ENCODE data around the gene SLC29A2. TPM values are rescaled to one million over a fixed set of nuclear protein-coding genes. Genes with fewer than 3 reads are reported as not detected.
"Not testable (repeated sequence)": the region's sequence is repeated elsewhere in the genome, so short reads cannot be mapped to it uniquely, and the experiment has no call there.

SLC29A2 gene
- total RNA-seq, 1 donor: 0.36 TPM

DNA sequence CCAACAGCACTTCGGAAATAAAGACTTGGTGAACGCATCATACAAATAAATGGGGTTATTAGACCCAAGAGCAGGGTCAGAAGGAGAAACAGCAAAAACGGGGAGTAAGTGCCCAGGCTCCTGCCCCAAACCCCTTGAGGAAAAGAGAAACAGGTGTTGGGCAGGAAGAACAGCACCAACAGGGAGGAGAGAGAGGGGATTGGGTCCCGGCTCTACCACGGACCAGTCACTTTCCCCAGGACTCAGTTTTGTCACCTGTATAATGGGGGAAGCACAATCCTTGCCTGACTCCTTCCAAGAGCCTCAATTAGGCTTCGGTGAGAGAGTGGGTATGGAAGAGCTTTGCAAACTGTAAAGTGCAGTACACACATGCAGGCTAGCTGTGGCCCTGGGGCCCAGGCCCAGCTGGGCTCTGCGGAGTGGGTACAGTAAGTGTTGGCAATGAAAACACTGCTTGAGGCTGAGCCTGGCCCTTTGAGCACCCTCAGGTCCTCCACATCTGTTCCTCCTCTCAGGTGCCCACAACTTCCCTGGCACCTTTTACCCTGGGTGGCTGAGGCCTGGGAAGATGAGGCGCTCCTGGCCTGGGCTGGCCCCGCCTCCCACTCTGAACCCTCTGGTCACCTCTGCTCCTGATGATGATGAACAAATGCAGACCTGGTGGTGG lies 8.9 kb downstream of the SLC29A2 start:
- TF ChIP-seq, protein P1, sequence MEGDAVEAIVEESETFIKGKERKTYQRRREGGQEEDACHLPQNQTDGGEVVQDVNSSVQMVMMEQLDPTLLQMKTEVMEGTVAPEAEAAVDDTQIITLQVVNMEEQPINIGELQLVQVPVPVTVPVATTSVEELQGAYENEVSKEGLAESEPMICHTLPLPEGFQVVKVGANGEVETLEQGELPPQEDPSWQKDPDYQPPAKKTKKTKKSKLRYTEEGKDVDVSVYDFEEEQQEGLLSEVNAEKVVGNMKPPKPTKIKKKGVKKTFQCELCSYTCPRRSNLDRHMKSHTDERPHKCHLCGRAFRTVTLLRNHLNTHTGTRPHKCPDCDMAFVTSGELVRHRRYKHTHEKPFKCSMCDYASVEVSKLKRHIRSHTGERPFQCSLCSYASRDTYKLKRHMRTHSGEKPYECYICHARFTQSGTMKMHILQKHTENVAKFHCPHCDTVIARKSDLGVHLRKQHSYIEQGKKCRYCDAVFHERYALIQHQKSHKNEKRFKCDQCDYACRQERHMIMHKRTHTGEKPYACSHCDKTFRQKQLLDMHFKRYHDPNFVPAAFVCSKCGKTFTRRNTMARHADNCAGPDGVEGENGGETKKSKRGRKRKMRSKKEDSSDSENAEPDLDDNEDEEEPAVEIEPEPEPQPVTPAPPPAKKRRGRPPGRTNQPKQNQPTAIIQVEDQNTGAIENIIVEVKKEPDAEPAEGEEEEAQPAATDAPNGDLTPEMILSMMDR (IDR thresholded peaks at IDR 0.05; ENCODE audit: insufficient read depth, low read length): no peak
- DNase-seq (ENCODE audit: low read depth): no peak
- H3K4me3 ChIP-seq (ENCODE audit: low read depth, low read length): no peak overlapping the region

DNA sequence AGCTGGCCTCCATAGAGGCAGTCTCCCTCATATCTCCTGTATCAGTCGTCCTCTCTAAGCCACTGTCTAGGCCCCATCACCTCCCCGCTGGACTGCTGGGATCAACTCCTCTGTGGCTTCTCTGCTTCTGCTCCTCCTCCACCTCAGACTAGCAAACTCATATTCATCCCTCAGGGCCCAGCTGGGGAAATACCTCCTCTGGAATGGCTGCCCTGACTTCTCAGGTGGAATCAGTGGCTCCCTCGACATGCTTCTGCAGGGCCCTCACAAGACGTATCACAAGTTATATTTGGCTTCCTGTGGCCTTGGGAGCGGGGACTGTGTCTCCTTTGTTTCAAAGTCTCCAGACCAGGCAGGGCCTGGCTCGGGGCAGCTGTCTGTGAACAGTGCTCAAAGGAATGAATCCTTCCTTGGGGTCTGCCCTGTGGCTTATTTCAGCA lies 10.0 kb downstream of the SLC29A2 start:
- DNase-seq (ENCODE audit: low read depth): no peak
- TF ChIP-seq, protein P1 (IDR thresholded peaks at IDR 0.05; ENCODE audit: insufficient read depth, low read length): no peak

DNA sequence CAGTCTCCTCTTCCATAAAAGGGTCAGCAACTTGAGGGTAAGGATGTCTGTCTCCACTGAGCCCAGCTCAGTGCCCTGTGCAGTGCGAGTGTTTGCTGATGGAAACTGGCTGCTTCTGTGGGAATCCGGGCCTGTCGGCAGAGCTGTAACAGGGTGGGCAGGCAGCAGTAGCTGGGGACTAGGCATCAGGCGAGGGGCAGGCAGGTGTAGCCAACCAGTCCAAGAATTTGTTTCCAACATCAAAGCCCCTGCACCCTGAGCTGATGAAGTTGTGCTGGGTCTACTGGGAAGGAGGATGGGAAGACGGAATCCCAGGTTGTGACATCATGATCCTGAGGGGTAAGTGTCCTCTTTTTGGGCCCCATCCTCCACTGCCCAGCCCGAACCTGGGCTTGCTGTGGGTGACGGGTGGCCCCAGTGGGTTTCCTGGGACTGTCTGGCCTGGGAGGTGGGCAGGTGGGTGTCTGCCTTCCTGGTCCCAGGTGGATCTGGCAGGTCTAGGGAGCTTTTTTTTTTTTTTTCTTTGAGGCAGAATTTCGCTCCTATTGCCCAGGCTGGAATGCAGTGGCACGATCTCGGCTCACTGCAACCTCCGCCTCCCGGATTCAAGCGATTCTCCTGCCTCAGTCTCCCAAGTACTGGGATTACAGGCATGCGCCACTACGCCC lies 11.0 kb downstream of the SLC29A2 start:
- DNase-seq (ENCODE audit: low read depth): no peak
- TF ChIP-seq, protein P1 (IDR thresholded peaks at IDR 0.05; ENCODE audit: insufficient read depth, low read length): no peak
- no peak overlapping the region for H3K4me3 ChIP-seq (ENCODE audit: low read depth, low read length)

More for the DNA sequence above, 10.0 kb downstream of the SLC29A2 start:
- H3K4me3 ChIP-seq (ENCODE audit: low read depth, low read length): no peak overlapping the region

DNA sequence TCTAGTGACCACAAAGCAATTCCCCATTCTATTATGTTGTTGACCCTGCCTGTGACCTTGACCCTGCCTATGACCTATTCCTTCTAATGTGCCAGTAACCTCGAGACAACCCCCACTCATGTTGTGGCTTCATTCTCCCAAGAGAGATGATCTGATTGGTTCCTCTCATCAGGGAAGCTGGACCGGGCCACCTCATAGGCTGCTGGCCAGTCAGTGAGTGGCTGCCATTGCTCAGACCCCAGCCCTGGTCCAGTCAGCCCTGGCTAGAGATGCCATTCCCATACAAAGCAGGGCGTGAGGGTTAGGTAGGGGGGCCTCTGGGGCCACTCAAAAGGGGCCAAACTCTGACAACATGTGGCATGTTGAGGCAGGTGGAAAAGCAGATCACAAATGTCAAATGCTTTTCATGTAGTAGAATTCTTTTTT lies 11.9 kb downstream of the SLC29A2 start:
- DNase-seq (ENCODE audit: low read depth): no peak
- TF ChIP-seq, protein P1 (IDR thresholded peaks at IDR 0.05; ENCODE audit: insufficient read depth, low read length): no peak
- no peak overlapping the region for H3K4me3 ChIP-seq (ENCODE audit: low read depth, low read length)

DNA sequence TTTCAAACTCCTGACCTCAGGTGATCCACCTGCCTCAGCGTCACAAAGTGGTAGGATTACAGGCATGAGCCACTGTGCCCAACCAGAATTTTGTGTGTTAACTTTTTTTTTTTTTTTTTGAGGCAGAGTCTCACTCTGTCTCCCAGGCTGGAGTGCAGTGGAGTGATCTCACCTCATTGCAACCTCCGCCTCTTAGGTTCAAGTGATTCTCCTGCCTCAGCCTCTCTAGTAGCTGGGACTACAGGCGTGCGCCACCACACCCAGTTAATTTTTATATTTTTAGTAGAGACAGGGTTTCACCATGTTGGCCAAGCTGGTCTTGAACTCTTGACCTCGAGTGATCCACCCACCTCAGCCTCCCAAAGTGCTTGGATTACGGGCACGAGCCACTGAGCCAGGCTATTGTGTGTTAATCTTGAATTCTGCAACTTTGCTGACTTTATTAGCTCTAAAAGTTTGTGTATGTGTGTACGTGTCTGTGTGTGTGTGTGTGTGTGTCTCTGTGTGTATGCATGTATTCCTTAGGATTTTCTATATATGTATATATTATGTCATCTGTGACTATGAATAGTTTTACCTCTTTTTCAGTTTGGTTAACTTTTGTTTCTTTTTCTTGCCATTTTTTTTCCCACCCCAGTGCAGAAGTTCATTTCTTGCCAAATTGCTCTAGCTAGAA lies 20.9 kb downstream of the SLC29A2 start:
- not testable (repeated sequence) for H3K4me3 ChIP-seq (ENCODE audit: low read depth, low read length); DNase-seq (ENCODE audit: low read depth)

DNA sequence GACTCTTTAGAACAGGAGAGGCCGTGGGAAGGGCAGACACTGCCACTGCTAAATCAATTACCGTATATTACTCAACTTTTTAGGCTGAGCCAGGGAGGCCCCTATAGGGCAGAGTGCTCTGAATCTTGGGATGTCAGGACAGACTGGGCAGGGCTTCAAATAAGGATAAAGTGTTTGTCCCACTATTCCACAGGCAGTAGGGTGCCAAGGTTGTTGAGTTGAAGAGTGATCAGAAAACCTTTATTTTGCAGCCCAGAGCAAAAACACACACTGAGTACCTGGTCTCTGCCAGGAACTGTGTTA lies 22.5 kb downstream of the SLC29A2 start:
- H3K4me3 ChIP-seq (ENCODE audit: low read depth, low read length): no peak overlapping the region
- TF ChIP-seq, protein P1 (IDR thresholded peaks at IDR 0.05; ENCODE audit: insufficient read depth, low read length): no peak
- no peak for DNase-seq (ENCODE audit: low read depth)
